Retina (tissue), 1 donor: ENCODE data around the gene MEGF8.
"Not testable (repeated sequence)": the region's sequence is repeated elsewhere in the genome, so short reads cannot be mapped to it uniquely, and the experiment has no call there.

Experiments used
- DNase-seq: peaks from one replicate; pipeline ENCODE4 v3.0.0-alpha.2; 2016

The MEGF8 gene

DNA sequence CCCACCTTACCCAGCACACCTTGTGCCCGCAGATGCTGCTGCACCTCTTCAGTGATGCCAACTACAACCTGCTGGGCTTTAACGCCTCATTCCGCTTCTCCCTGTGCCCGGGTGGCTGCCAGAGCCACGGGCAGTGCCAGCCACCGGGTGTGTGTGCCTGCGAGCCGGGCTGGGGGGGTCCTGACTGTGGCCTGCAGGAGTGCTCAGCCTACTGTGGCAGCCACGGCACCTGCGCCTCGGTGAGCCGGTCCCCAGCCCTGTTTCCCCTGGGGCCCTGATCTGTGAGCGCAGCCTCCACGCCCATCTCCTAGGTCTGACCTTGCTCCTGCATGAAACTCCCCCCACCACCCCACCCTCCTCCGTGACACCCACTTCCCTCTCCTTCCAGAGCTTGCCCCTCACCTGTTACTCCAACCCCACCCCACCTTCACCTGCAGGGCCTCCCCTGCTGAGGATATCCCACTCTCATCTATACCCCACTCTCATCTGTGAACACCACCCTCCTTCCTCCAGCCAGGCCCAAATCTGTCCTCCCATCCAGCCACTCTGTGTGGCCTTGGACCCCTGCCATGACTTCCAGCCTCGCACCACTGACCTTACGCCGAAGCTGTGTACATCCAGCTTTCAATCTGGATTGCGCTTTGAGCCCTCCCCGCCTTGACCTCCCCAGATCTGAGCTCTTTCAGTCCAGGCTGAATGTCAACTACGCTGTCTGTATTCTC, 8.7 kb downstream of the MEGF8 start:
- DNase-seq, result no peak

DNA sequence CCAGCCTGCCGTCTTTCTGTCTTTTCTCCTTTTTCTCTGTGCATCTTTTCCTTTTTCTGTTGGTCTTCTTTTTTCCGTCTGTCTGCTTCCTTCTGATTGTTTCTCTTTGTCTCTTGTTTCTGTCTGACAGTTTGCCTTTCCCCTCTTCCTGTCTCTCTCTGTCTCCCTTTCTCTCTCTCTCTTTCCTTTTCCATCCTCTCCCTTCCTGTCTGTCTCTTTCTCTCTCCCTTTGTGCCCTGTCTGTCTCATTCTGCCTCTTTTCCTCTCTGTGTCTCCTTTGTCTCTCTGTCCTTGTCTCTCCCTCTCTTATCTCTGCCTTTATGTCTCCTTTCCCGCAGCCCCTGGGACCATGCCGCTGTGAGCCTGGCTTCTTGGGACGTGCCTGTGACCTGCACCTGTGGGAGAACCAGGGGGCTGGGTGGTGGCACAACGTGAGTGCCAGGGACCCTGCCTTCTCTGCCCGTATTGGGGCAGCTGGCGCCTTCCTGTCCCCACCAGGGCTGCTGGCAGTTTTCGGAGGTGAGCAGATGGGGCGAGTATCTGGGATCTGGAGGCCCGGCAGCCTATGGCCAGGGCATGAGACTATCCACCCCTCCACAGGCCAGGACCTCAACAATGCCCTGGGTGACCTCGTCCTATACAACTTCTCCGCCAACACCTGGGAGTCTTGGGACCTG, 9.4 kb downstream of the MEGF8 start:
- no peak for DNase-seq

DNA sequence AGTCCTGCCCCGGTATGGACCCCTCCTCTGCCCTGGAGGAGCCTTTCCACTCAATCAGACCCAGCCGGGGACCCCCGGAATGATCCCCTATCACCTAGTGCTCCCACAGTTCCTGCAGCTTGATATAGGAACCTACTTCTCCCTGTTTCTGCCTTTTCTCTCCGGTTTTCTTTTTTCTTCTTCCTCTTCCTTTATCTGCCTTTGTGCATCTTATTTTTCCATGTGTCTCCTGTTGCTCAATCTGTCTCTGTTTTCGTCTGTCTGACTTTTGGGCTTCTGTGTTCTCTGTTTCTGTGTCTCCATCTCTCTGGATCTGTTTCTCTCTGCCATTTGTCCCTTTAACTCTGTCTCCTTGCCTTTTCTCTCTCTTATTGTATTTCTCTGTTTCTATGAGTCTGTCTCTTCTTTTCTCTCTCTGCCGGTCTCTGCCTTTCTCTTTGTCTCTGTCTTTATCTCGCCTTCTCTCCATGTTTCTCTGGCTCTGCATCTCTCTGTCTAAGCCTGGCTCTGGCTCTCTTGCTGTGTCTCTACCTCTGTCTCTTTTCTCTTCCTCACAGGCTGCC, 10.0 kb downstream of the MEGF8 start:
- DNase-seq, result no peak

DNA sequence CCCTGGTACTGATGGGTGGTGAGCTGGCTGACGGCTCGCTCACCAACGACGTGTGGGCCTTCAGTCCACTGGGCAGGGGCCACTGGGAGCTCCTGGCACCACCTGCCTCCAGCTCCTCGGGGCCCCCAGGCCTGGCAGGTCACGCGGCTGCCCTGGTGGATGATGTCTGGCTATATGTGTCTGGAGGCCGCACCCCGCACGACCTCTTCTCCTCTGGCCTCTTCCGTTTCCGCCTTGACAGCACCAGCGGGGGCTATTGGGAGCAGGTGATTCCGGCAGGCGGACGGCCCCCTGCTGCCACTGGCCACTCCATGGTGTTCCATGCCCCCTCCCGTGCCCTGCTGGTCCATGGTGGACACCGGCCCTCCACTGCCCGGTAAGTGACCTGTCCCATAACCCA, 10.5 kb downstream of the MEGF8 start:
- DNase-seq, result no peak

DNA sequence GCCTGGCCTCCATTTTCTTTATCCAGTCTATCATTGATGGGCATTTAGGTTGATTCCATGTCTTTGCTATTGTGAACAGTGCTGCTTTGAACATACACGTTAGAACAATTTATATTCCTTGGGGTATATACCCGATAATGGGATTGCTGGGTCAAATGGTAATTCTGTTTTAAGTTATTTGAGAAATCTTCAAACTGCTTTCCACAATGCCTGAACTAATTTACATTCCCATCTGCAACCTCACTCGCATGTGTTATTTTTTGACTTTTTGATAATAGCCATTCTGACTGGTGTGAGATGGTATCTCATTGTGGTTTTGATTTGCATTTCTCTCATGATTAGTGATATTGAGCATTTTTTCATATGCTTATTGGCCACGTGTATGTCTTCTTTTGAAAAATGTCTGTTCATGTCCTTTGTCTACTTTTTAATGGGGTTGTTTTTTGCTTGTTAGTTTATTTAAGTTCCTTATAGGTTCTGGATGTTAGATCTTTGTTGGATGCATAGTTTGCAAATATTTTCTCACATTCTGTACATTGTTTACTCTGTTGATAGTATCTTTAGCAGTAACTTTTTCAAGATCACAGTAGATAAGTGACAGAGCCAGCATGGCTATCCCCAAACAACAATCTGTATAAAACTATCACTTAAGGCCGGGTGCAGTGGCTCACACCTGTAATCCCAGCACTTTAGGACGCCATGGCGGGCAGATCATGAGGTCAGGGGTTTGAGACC, 13.9 kb downstream of the MEGF8 start:
- not testable (repeated sequence) for DNase-seq

DNA sequence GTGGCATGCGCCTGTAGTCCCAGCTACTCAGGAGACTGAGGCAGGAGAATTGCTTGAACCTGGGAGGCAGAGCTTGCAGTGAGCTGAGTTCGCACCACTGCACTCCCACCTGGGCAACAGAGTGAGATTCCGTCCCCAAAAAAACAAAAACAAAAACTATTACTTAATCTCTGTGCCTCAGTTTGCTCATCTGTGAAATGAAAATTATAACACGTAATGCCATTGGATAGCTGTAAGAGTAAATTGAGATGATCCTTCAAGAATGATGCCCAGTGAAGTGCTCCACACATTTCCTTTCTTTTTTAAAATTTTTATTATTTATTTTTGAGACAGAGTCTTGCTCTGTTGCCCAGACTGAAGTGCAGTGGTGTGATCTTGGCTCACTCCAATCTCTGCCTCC, 14.5 kb downstream of the MEGF8 start:
- not testable (repeated sequence) for DNase-seq

DNA sequence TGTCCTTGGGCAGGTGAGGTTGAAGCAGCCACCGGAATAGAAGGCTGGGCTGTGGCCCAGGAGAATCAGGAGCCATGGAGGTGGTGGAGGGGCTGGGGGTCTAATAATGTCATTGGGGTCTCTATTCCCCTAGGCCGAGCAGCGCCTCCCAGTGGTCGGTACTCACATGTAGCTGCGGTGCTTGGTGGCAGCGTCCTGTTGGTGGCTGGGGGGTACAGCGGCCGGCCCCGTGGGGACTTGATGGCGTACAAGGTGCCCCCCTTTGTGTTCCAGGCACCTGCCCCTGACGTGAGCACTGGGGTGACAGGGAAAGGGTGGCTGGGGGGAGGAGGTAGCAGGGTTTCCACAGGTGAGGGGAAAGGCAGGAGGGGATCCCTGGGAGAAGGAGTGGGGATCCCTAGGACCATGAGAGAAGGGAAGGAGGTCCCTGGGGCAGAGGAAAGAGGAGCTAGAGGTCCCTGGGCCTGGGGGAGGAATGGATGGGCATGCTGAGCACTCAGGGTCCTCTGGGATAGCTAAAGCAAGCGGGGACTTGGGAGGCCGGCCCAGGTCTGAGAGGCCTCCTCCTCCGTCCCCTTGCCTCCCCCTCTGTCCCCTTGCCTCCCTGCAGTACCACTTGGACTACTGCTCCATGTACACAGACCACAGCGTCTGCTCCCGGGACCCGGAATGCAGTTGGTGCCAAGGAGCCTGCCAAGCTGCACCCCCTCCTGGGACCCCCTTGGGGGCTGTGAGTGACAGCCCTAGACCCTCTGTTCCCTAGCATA, 18.1 kb downstream of the MEGF8 start:
- DNase-seq, result no peak

DNA sequence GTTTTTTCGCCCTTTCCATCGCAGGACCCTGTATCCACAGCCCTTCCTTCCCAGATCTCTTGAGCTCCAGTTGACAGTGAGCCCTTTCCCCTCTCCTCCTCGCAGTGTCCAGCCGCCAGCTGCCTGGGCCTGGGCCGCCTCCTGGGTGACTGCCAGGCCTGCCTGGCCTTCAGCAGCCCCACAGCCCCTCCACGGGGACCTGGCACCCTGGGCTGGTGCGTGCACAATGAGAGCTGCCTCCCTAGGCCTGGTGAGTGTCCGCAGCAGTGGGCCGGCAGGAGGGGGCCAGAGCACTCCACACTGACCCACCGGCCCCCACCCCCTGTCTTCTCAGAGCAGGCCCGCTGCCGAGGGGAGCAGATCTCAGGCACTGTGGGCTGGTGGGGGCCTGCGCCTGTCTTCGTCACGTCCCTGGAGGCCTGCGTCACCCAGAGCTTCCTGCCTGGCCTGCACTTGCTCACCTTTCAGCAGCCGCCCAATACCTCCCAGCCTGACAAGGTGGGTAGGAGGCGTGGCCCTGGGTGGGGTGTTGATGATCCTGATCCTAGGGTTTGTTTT, 19.0 kb downstream of the MEGF8 start:
- DNase-seq, result no peak

DNA sequence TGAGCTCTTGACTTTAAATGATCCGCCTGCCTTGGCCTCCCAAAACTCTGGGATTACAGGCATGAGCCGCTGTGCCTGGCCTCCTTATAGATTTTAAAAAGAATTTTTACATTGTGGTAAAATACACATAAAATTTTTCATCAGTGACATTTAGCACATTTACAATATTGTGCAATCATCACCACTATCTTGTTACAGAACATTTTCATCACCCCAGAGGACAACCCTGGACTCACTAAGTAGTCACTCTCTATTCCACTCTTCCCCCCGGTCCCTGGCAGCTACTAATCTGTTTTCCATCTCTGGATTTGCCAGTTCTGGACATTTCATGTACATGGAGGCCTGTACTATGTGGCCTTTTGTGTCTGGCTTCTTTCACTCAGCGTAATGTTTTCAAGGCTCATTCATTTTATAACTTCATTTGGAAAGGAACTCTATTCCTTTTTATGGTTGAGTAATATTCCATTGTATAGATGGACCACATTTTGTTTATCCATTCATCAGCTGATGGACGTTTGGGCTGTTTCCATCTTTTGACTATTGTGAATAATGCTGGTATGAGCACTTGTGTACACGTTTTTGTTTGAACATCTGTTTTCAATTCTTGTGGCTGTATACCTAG, 19.9 kb downstream of the MEGF8 start:
- no peak for DNase-seq

DNA sequence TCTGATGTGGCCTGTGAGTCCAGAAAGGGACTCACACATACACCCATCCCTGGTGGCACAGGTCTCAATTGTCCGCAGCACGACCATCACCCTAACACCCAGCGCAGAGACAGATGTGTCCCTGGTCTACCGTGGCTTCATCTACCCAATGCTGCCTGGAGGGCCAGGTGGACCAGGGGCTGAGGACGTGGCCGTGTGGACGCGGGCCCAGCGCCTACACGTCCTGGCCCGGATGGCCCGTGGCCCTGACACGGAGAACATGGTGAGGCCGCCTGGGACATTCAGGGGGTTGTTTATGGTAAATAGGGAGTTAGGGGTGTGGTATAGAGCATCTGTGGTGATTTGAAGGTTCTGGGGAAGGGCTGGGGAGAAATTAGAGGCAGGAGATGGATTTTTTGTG, 22.8 kb downstream of the MEGF8 start:
- DNase-seq, result no peak

DNA sequence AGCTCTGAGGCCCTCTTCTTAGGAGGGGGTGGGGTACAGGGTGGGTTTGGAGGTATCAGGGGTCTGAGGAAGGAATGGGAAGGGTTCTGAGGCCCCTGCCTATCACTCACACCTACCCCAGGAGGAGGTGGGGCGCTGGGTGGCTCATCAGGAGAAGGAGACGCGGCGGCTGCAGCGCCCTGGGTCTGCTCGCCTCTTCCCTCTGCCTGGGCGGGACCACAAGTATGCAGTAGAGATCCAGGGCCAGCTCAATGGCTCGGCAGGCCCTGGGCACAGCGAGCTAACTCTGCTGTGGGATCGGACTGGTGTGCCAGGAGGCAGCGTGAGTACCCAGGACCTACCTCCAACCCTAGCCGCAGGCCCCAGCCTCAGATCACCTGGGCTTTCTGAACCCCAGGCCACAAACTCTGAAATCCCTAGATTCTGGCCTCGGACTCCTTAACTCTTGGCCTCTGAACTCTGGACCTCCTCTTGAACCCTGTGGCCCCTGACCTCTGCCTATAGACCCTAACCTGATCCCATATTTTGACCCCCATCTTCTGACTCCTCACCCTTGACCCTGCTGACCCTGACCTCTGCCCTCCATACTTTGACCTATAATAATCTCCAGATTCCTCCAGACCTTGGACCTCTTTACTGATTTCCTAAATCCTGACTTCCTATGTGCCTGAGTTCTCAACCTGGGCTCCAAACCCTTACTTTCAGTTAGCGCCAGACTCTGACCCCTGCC, 24.1 kb downstream of the MEGF8 start:
- no peak for DNase-seq

DNA sequence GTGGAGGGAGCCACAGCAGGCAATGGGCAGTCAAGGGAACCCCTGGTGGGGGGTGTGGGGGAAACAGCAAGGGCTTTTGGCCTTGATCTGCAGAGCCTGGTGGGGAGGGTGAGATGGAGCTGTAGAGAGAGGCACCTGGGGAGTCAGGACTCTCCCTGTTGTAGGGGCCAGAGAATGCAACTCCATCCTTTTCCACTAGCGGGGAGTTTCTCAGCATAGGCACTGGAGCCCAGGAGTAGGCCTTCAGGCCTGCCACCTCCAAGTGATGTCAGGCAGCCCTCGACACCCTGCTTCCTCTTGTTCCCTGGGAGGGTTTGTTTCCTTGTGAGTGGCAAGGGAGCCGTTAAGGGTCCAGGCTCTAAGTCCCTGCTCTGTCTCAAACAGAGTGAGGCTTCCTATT, 25.0 kb downstream of the MEGF8 start:
- no peak for DNase-seq

DNA sequence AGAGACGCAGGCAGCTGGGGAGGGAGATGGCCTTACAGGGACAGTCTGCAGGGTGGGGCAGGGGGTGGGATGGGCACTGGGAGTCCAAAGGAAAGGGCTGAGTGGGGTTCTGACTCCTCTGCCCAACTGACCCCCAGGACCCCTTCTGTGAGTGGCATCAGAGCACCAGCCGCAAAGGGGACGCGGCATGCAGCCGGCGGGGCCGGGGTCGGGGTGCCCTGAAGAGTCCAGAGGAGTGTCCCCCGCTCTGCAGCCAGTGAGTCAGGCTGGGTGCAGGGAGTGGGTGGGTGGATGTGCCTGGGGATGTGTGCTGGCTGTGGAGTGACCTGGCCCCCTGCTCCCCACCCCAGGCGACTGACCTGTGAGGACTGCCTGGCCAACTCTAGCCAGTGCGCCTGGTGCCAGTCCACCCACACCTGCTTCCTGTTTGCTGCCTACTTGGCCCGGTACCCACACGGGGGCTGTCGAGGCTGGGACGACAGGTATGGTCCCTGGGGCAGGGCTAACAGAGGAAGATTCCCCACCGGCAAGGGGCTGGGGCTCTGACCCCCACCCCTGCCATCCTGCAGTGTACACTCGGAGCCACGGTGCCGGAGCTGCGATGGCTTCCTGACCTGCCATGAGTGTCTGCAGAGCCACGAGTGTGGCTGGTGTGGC, 25.8 kb downstream of the MEGF8 start:
- DNase-seq, result no peak

DNA sequence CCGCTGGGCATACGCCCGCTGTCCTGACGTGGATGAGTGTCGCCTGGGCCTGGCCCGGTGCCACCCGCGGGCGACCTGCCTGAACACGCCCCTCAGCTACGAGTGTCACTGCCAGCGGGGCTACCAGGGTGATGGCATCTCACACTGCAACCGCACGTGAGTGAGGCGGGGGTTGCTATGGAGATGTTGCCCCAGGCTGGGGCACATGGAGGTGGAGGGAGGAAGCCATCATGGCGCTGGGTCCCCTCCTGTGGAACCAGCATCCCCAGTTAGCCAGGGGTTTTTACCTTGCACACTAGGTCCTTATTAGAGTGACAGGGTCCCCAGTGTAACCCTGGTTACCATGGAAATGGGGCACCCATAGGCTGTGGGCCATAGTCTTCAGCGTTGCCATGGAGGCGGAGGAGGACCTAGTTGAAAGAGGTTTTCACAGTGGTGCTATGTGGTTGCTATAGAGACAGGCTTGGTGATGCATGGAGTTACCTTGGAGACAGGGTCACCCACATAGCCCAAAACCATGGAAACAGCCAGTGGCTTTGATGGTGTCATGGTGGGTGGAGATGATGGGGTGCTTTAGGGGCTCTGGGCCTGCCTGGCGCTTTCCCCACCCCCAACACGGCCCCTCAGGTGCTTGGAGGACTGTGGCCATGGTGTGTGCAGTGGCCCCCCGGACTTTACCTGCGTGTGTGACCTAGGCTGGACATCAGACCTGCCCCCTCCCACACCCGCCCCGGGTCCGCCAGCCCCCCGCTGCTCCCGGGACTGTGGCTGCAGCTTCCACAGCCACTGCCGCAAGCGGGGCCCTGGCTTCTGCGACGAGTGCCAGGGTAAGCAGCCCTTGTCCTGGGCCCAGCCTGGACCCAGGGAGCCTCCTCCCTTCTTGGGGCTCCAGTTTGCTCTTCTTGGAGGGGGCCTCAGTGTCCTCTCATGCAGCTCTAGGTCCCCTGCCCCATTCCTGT, 27.1 kb downstream of the MEGF8 start:
- DNase-seq, result peak; percentile 84

DNA sequence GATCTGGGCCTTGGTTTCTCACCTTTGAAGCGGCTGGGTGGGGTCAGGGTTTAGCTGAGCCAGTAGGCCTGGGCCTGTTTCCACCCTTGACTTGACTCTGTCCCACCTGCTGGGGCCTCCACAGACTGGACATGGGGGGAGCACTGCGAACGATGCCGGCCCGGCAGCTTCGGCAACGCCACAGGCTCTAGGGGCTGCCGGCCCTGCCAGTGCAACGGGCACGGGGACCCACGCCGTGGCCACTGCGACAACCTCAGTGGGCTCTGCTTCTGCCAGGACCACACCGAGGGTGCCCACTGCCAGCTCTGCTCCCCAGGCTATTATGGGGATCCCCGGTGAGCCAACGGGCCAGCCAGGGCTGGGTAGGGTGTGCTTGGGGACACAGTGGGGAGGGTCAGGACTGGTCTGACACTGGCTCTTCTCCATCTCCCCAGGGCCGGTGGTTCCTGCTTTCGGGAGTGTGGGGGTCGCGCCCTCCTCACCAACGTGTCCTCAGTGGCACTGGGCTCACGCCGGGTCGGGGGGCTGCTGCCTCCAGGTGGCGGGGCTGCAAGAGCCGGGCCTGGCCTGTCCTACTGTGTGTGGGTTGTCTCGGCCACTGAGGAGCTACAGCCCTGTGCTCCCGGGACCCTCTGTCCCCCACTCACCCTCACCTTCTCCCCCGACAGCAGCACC, 28.0 kb downstream of the MEGF8 start:
- peak; percentile 34 for DNase-seq

DNA sequence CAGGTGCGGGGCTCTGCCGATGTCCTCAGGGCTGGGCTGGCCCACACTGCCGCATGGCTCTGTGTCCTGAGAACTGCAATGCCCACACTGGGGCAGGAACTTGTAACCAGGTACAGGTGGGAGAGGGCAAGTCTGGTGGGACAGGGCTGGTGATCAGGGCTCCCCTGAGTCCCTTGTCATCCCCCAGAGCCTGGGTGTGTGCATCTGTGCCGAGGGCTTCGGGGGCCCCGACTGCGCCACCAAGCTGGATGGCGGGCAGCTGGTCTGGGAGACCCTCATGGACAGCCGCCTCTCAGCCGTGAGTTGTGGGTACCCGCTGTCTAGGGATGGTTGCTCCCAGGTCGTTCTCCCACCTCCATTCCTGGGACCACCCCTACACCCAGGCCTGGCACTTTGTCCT, 30.5 kb downstream of the MEGF8 start:
- DNase-seq, result no peak

DNA sequence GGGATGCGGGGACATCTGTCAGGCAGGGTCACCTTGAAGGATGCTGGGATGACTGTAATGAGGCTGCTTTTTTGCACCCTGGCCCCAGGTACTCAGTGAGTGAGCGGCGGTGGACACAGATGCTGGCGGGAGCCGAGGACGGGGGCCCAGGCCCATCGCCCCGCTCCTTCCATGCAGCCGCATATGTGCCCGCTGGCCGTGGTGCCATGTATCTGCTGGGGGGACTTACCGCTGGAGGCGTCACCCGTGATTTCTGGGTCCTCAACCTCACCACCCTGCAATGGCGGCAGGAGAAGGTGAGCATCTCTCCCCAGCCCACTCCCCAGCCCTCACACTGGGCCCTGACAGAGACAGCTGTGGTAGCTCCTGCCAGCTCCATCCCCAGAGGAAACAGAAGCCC, 31.3 kb downstream of the MEGF8 start:
- no peak for DNase-seq

DNA sequence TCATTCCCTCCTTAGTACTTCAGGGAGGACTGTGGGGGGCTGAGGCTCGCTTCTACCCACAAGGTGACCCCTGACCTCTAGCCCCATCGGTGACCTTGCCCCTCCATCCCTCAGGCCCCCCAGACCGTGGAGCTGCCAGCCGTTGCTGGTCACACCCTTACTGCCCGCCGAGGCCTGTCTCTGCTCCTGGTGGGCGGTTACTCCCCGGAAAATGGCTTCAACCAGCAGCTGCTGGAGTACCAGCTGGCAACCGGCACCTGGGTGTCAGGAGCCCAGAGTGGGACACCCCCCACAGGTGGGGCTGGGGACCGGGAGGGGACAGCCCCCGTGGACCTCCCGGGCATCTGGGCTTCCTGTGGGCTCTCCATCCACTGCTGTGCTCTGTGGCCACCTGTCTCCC, 31.9 kb downstream of the MEGF8 start:
- no peak for DNase-seq
